ENCODE data around the gene EFCAB13. TPM values are rescaled to one million over a fixed set of nuclear protein-coding genes. Genes with fewer than 3 reads are reported as not detected.

Gene EFCAB13
- total RNA-seq, 1 experiment from 2014 or later = not detected

DNA sequence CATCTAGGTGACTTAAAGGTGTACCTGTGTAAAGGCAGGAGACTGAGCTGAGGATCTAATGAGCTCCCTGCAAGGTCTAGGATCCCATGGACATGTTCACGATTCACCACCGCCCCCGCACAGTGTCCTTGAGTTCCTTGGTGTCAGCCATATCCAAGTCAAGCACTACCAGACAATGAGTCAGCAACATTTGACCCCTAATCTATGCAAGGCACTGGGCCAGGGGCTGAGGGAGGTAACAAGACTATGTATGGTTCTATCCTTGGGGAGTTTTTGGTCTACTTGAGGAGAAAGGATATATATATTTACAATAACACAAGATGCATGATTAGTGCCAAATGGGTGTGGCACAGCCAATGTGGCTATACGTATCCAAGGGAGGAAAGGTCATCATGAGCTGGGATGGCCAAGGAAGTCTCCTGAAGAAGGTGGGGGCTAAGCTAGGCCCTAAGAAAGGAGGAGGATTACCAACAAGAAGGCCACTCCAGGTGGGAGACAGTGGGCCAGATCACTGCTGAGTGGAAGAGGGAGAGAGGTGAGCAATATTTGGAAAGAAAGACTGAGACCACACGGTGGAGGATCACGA lies 35.1 kb upstream of the EFCAB13 start:
- DNase-seq (ENCODE audit: low spot score) = no peak
- POLR2A ChIA-PET (ENCODE audit: low non-redundant PET) = no interaction called here

GRCh38 chr17:47289302-47289701 lies 34.5 kb upstream of the EFCAB13 start:
- Histone ChIP-seq H3K36me3 (ENCODE audit: insufficient read depth, low read length, poor library complexity, severe bottlenecking) (no peaks in the 10 kb centered on the region), H3K9me3 (ENCODE audit: low read depth, low read length, poor library complexity, severe bottlenecking) (no peaks in the 10 kb centered on the region), H3K4me3 (ENCODE audit: low read depth, low read length, poor library complexity, severe bottlenecking) (no peak overlapping the region), H3K27me3 (replicated peaks; ENCODE audit: insufficient read depth, low read depth, low read length, poor library complexity) (no peaks in the 10 kb centered on the region), H3K4me1 (ENCODE audit: insufficient read depth, low read length, poor library complexity, severe bottlenecking) (no peaks in the 10 kb centered on the region), H3K27ac (ENCODE audit: low read depth, low read length, poor library complexity, severe bottlenecking) (no peak overlapping the region)
- ChIA-PET CTCF (interaction anchor here (0.6 kb wide), 1 partner anchor 60 kb away, joined by 6 read pairs; no protein-coding TSS in a partner anchor), POLR2A (ENCODE audit: low non-redundant PET) (interaction anchor here (0.5 kb wide), 1 partner anchor 192 kb away, joined by 3 read pairs; no protein-coding TSS in a partner anchor)
- TF ChIP-seq, protein P1, sequence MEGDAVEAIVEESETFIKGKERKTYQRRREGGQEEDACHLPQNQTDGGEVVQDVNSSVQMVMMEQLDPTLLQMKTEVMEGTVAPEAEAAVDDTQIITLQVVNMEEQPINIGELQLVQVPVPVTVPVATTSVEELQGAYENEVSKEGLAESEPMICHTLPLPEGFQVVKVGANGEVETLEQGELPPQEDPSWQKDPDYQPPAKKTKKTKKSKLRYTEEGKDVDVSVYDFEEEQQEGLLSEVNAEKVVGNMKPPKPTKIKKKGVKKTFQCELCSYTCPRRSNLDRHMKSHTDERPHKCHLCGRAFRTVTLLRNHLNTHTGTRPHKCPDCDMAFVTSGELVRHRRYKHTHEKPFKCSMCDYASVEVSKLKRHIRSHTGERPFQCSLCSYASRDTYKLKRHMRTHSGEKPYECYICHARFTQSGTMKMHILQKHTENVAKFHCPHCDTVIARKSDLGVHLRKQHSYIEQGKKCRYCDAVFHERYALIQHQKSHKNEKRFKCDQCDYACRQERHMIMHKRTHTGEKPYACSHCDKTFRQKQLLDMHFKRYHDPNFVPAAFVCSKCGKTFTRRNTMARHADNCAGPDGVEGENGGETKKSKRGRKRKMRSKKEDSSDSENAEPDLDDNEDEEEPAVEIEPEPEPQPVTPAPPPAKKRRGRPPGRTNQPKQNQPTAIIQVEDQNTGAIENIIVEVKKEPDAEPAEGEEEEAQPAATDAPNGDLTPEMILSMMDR (conservative IDR thresholded peaks at IDR 0.05; ENCODE audit: low read depth, low read length) = no peak
- no peak for TF ChIP-seq EZH2 (IDR thresholded peaks at IDR 0.05; ENCODE audit: borderline replicate concordance, low read depth, low read length, poor library complexity, severe bottlenecking)
- BruUV-seq (replicated peaks) = no TSS peak
- intact Hi-C loops (cut with micrococcal nuclease; ENCODE audit: unreplicated experiment) = no loop called here
- DNase-seq (ENCODE audit: low spot score) = no peak

More for the DNA sequence above, 35.1 kb upstream of the EFCAB13 start:
- Histone ChIP-seq H3K4me1 (ENCODE audit: insufficient read depth, low read length, poor library complexity, severe bottlenecking) (no peaks in the 10 kb centered on the region), H3K9me3 (ENCODE audit: low read depth, low read length, poor library complexity, severe bottlenecking) (no peaks in the 10 kb centered on the region), H3K27me3 (replicated peaks; ENCODE audit: insufficient read depth, low read depth, low read length, poor library complexity) (no peaks in the 10 kb centered on the region), H3K27ac (ENCODE audit: low read depth, low read length, poor library complexity, severe bottlenecking) (no peak overlapping the region), H3K36me3 (ENCODE audit: insufficient read depth, low read length, poor library complexity, severe bottlenecking) (no peaks in the 10 kb centered on the region), H3K4me3 (ENCODE audit: low read depth, low read length, poor library complexity, severe bottlenecking) (no peak overlapping the region)
- CTCF ChIA-PET = no interaction called here
- intact Hi-C loops (cut with micrococcal nuclease; ENCODE audit: unreplicated experiment) = no loop called here
- BruUV-seq (replicated peaks) = no TSS peak
- TF ChIP-seq, protein P1 (conservative IDR thresholded peaks at IDR 0.05; ENCODE audit: low read depth, low read length) = no peak
- no peak for TF ChIP-seq EZH2 (IDR thresholded peaks at IDR 0.05; ENCODE audit: borderline replicate concordance, low read depth, low read length, poor library complexity, severe bottlenecking)

- no peaks in the 10 kb centered on the region for H3K36me3 ChIP-seq (ENCODE audit: insufficient read depth, low read length, poor library complexity, severe bottlenecking)
- no peaks in the 10 kb centered on the region for H3K4me1 ChIP-seq (ENCODE audit: insufficient read depth, low read length, poor library complexity, severe bottlenecking)
- intact Hi-C loops (cut with micrococcal nuclease; ENCODE audit: unreplicated experiment) = no loop called here
- POLR2A ChIA-PET (ENCODE audit: low non-redundant PET) = no interaction called here
- DNase-seq (ENCODE audit: low spot score) = no peak
- no peak for TF ChIP-seq EZH2 (IDR thresholded peaks at IDR 0.05; ENCODE audit: borderline replicate concordance, low read depth, low read length, poor library complexity, severe bottlenecking)
- TF ChIP-seq, protein P1 (conservative IDR thresholded peaks at IDR 0.05; ENCODE audit: low read depth, low read length) = no peak
- CTCF ChIA-PET = no interaction called here
- no peaks in the 10 kb centered on the region for H3K9me3 ChIP-seq (ENCODE audit: low read depth, low read length, poor library complexity, severe bottlenecking)
- no TSS peak for BruUV-seq (replicated peaks)
- H3K27ac ChIP-seq (ENCODE audit: low read depth, low read length, poor library complexity, severe bottlenecking) = no peak overlapping the region
- H3K27me3 ChIP-seq (replicated peaks; ENCODE audit: insufficient read depth, low read depth, low read length, poor library complexity) = no peaks in the 10 kb centered on the region
- no peak overlapping the region for H3K4me3 ChIP-seq (ENCODE audit: low read depth, low read length, poor library complexity, severe bottlenecking)
These were observed 32.9 kb upstream of the EFCAB13 start for GRCh38 chr17:47290870-47291241.
